Activated T-helper 17 cell treated with anti-CD3 and anti-CD28 coated beads, Interleukin-2, amount 50 U/mL, for 72 hours (primary cell): Measurements from ENCODE around the gene SNRK. TPM values are rescaled to one million over a fixed set of nuclear protein-coding genes. Genes with fewer than 3 reads are reported as not detected.
"Not testable (repeated sequence)": the region's sequence is repeated elsewhere in the genome, so short reads cannot be mapped to it uniquely, and the experiment has no call there.

Experiments used
- ATAC-seq: fragments of 150-1000 bp; cut with Tn5 transposase; replicated peaks from 2 replicates; pipeline ENCODE4 v1.10.0; 2021; ENCODE audit warnings: mild to moderate bottlenecking, moderate library complexity
- H3K27ac Mint-ChIP-seq: one replicate; pipeline ENCODE4 v1.8.0; 2022; ENCODE audit warnings: mixed read lengths
- H3K27me3 Mint-ChIP-seq: one replicate; pipeline ENCODE4 v1.8.0; 2022; ENCODE audit warnings: mixed read lengths
- H3K36me3 Mint-ChIP-seq: one replicate; pipeline ENCODE4 v1.8.0; 2022; ENCODE audit warnings: low read depth, mild to moderate bottlenecking, mixed read lengths
- H3K4me1 Mint-ChIP-seq: one replicate; pipeline ENCODE4 v1.8.0; 2022; ENCODE audit warnings: mixed read lengths
- H3K4me3 Mint-ChIP-seq: one replicate; pipeline ENCODE4 v1.8.0; 2022; ENCODE audit warnings: mild to moderate bottlenecking, mixed read lengths
- H3K9me3 Mint-ChIP-seq: one replicate; pipeline ENCODE4 v1.8.0; 2022; ENCODE audit warnings: mixed read lengths
- total RNA-seq, 2 donors: library from RNA; stranded (reverse); gene quantifications; one replicate each; pipeline ENCODE4 v1.2.3, GENCODE V29; 2022

SNRK gene
- total RNA-seq, 2 donors from 2014 or later: 25.7 to 25.8 TPM

GRCh38 chr3:43353393-43353792, 67.1 kb downstream of the SNRK start:
- Mint-ChIP-seq H3K36me3 (peaks cover 47% of the 10 kb centered on the region), H3K4me1 (peaks cover 6% of the 10 kb centered on the region), H3K9me3 (peaks cover 34% of the 10 kb centered on the region), H3K27ac (no peak overlapping the region), H3K27me3 (no peaks in the 10 kb centered on the region), H3K4me3 (no peak overlapping the region)
- ATAC-seq: no peak

DNA sequence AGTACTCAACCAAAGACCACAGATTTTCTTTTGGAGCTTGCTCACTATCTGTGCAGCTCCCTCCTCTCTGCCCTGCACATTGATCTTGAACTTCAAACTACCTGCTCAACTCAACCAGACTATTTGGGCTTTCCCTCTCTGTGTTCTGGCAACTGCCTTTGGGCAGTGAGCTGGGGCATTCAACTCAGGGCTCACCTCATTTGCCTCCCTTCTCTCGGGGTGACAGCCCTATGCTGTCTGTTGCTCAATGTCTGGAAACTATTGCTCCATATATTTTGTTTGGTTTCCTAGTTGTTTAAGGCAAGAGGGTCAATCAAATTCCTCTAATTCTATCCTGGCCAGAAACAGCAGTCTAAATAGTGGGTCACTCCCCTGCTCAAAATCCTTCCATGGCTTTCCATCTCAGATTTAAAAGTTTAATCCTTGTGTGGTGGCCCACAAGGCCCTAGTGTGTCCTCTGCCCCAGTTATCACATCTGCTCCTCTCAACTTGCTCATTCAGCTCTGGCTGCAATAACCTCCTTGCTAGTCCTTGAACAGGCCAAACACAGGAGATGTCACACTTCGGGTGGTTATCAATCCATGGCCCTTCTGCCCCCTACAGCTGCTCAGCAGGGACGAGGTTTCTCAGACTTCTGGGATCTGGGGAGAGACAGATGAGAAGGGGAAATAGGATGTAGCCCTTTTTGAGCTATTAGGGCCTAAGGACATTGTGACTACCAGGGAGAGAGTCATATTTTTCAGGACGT, 67.8 kb downstream of the SNRK start:
- Mint-ChIP-seq H3K4me1 (peaks cover 6% of the 10 kb centered on the region), H3K36me3 (peaks cover 40% of the 10 kb centered on the region), H3K9me3 (peaks cover 34% of the 10 kb centered on the region), H3K27me3 (no peaks in the 10 kb centered on the region), H3K27ac (no peak overlapping the region), H3K4me3 (no peak overlapping the region)
- no peak for ATAC-seq

- H3K27me3 Mint-ChIP-seq, H3K27ac Mint-ChIP-seq, ATAC-seq, H3K4me3 Mint-ChIP-seq, H3K4me1 Mint-ChIP-seq: not testable (repeated sequence)
- peaks cover 34% of the 10 kb centered on the region for H3K9me3 Mint-ChIP-seq
- peaks cover 22% of the 10 kb centered on the region for H3K36me3 Mint-ChIP-seq
Measured at GRCh38 chr3:43356033-43356432, 69.7 kb downstream of the SNRK start.

- no peak overlapping the region for H3K27ac Mint-ChIP-seq
- no peaks in the 10 kb centered on the region for H3K36me3 Mint-ChIP-seq
- no peaks in the 10 kb centered on the region for H3K27me3 Mint-ChIP-seq
- H3K4me3 Mint-ChIP-seq: no peak overlapping the region
- peaks cover 10% of the 10 kb centered on the region for H3K9me3 Mint-ChIP-seq
- ATAC-seq: no peak
- H3K4me1 Mint-ChIP-seq: no peaks in the 10 kb centered on the region
Measured at GRCh38 chr3:43361077-43361476, 74.7 kb downstream of the SNRK start.

DNA sequence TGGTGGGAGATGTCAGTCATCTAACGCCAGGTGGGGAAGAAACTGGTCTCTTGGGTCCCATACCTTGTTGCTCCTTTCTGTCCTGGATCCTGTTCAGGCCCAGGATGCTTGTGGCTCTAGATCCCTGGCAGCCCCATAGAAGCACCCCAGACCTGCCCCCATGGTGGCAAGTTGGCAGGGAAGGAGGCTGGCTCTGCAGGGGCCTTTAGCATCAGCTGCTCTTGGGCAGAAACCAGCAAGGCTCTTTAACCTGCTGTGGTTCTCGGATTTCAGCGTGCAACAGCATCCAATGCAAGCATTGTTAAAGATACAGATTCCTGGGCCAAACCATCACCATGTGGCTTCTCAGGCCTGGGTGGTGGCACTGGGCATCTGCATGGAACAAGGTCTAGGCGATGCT, 75.8 kb downstream of the SNRK start:
- no peaks in the 10 kb centered on the region for H3K36me3 Mint-ChIP-seq
- H3K4me3 Mint-ChIP-seq: no peak overlapping the region
- no peak for ATAC-seq
- H3K9me3 Mint-ChIP-seq: peaks cover 5% of the 10 kb centered on the region
- H3K27ac Mint-ChIP-seq: no peak overlapping the region
- no peaks in the 10 kb centered on the region for H3K27me3 Mint-ChIP-seq
- no peaks in the 10 kb centered on the region for H3K4me1 Mint-ChIP-seq

- no peak for ATAC-seq
- H3K4me3 Mint-ChIP-seq: no peak overlapping the region
Measured at GRCh38 chr3:43362961-43363360, 76.6 kb downstream of the SNRK start.

DNA sequence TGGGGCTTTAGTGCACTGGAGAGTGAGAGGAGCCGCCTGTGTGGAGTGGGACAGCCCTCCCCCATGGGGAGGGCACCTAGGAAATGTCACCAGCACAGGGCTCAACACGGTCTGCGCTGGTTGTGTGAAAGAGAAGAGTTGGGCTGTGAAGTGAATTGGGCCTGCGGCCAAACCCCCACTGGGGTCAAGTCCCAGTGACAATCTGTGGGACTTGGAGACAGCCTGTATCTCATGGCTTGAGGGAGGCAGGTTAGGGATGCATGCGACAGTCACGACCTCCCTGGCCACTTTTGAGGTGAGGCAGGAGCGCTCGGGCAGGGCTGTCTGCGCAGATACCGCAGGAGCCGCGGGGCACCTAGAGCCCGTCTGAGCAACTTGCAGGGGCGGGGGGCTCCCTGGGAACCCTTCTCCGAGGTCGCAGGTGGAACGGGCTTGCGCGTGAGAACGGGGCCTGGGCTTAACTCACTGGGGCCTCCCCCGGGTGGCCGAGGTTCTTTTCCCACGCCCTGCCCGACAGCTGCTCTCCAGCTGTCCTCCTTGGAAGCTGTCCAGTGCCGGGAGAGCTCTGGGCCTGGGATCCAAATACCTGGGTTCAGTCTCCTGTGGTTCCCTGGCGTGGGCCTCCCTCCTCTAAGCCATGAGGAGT, 77.4 kb downstream of the SNRK start:
- no peaks in the 10 kb centered on the region for H3K9me3 Mint-ChIP-seq
- no peaks in the 10 kb centered on the region for H3K36me3 Mint-ChIP-seq
- peak overlapping the region; percentile 40 for H3K27ac Mint-ChIP-seq
- no peaks in the 10 kb centered on the region for H3K4me1 Mint-ChIP-seq
- H3K27me3 Mint-ChIP-seq: no peaks in the 10 kb centered on the region
- H3K4me3 Mint-ChIP-seq: no peak overlapping the region
- no peak for ATAC-seq

More at GRCh38 chr3:43362961-43363360, 76.6 kb downstream of the SNRK start:
- Mint-ChIP-seq H3K9me3 (no peaks in the 10 kb centered on the region), H3K27me3 (no peaks in the 10 kb centered on the region), H3K4me1 (no peaks in the 10 kb centered on the region), H3K36me3 (no peaks in the 10 kb centered on the region), H3K27ac (peak overlapping the region; percentile 40)

GRCh38 chr3:43364494-43364893, 78.2 kb downstream of the SNRK start:
- Mint-ChIP-seq H3K27me3 (no peaks in the 10 kb centered on the region), H3K4me3 (no peak overlapping the region), H3K36me3 (no peaks in the 10 kb centered on the region), H3K9me3 (no peaks in the 10 kb centered on the region), H3K4me1 (no peaks in the 10 kb centered on the region), H3K27ac (no peak overlapping the region)
- ATAC-seq: no peak

- no peak overlapping the region for H3K4me3 Mint-ChIP-seq
- H3K9me3 Mint-ChIP-seq: no peaks in the 10 kb centered on the region
- H3K27ac Mint-ChIP-seq: no peak overlapping the region
- ATAC-seq: no peak
- H3K27me3 Mint-ChIP-seq: no peaks in the 10 kb centered on the region
- no peaks in the 10 kb centered on the region for H3K4me1 Mint-ChIP-seq
- no peaks in the 10 kb centered on the region for H3K36me3 Mint-ChIP-seq
Measured at GRCh38 chr3:43364926-43365325, 78.6 kb downstream of the SNRK start.

DNA sequence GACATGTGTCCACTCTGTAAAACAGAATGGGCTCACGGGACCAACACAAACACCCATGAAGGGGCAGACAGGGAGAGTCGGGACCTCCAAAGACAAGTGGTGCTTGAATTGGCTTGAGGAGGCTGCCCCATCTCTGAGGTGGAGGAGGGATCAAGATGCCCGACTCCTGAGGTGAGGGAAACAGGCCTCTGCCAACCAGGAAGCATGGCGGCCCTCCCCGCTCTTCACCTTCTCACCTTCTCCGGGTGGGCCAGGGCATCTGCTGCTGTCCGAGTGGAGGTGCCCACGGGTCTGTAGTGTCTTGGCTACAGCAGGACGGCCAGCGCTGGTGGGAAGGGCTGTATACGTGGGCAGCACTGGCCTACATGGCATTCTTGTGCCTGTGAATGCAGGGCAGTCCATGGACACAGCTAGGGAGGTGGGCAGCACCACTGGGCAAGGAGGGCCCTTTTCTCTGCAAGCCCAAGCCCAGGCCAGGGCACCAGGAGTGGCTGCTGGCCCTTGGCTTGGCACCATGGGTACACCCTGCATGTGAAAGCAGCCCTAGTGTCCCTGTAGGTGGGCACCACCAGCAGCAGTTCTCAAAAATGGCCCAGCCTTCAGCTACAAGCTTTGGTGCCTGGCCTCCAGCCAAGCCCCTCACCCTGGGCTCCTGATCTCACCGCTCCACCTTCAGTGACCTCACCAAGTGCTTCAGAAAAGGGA, 79.4 kb downstream of the SNRK start:
- Mint-ChIP-seq H3K27ac (no peak overlapping the region), H3K4me1 (no peaks in the 10 kb centered on the region), H3K36me3 (no peaks in the 10 kb centered on the region), H3K9me3 (no peaks in the 10 kb centered on the region), H3K27me3 (no peaks in the 10 kb centered on the region), H3K4me3 (no peak overlapping the region)
- no peak for ATAC-seq

GRCh38 chr3:43366481-43366880, 80.1 kb downstream of the SNRK start:
- Mint-ChIP-seq H3K4me1 (no peaks in the 10 kb centered on the region), H3K27ac (no peak overlapping the region), H3K9me3 (no peaks in the 10 kb centered on the region), H3K36me3 (no peaks in the 10 kb centered on the region), H3K4me3 (no peak overlapping the region), H3K27me3 (no peaks in the 10 kb centered on the region)
- ATAC-seq: no peak

DNA sequence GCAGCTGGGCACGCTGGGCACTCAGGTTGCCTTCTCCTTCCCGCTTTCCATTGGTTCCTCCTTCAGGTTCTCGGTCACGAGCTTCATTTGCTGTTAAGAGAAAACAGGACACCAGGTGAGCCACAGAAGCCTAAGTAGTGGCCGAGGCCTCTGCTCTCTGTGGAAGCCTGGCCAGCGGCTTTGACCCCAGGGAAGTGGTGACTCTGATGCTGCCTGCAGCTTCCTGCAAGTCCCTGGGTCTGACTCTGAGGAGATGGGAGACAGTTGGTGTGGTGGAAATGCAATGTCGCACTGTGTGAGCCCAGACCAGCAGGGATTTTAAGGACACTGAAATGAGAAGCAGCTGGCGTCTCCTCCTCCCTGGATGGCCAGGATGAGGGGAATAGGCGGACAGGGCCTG, 80.5 kb downstream of the SNRK start:
- Mint-ChIP-seq H3K27ac (no peak overlapping the region), H3K4me3 (no peak overlapping the region), H3K9me3 (no peaks in the 10 kb centered on the region), H3K4me1 (no peaks in the 10 kb centered on the region), H3K27me3 (no peaks in the 10 kb centered on the region), H3K36me3 (no peaks in the 10 kb centered on the region)
- no peak for ATAC-seq

- H3K4me1 Mint-ChIP-seq: no peaks in the 10 kb centered on the region
- H3K27me3 Mint-ChIP-seq: no peaks in the 10 kb centered on the region
- no peak for ATAC-seq
- H3K36me3 Mint-ChIP-seq: no peaks in the 10 kb centered on the region
- H3K4me3 Mint-ChIP-seq: no peak overlapping the region
- H3K27ac Mint-ChIP-seq: no peak overlapping the region
- no peaks in the 10 kb centered on the region for H3K9me3 Mint-ChIP-seq
Measured at GRCh38 chr3:43369404-43370292, 83.3 kb downstream of the SNRK start.

DNA sequence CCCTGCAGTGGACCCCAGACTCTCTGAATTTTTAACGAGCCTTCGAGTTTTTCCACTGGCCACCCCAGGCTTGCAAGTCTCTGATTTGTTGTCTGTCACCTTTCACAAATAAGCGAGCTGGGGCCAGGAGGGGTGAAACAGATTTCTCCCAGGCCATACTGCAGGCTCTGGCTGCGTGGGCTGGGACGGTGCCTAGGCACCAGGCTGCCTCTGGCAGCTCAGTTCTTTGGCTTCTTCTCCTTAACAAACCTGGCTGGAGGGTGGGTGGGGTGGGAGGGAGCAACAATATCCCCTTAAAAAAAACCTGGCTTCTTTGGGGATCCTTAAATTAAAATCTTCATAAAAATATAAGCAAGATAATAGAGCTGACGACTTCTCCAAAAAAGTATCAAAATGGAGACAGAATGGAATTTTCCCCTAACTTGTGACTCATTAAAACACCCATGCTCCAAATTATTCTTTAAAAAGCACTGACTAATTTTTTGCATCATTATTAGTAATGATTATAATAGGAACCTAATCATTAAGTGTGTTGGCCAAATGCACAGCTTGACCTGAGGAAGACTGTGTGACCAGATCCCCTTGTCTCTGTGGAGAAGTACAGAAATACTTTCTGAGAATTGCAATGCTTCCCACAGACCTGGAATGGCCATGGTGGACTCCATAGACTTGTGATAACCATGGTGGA, 84.1 kb downstream of the SNRK start:
- Mint-ChIP-seq H3K9me3 (no peaks in the 10 kb centered on the region), H3K27me3 (no peaks in the 10 kb centered on the region)
- no peak for ATAC-seq

More for the DNA sequence above, 84.1 kb downstream of the SNRK start:
- Mint-ChIP-seq H3K4me3 (no peak overlapping the region), H3K27ac (no peak overlapping the region), H3K4me1 (no peaks in the 10 kb centered on the region), H3K36me3 (no peaks in the 10 kb centered on the region)
